Hepatocyte (in vitro differentiated cells): ENCODE measurements around the gene TCEA3. TPM values are rescaled to one million over a fixed set of nuclear protein-coding genes. Genes with fewer than 3 reads are reported as not detected.

ENCODE experiments used
- DNase-seq: peaks from one replicate; pipeline ENCODE4 v3.0.0-alpha.2; 2016; ENCODE audit warnings: low spot score
- H2AFZ ChIP-seq: fragments of 200-600 bp; sonication (generic); 2 replicates; pipeline ENCODE4 v1.6.0; 2016; ENCODE audit warnings: antibody characterized with exemption, mild to moderate bottlenecking
- H3K27ac ChIP-seq: fragments of 200-600 bp; sonication (generic); 2 replicates; pipeline ENCODE4 v1.5.1; 2016; ENCODE audit warnings: mild to moderate bottlenecking
- H3K27me3 ChIP-seq: fragments of 200-600 bp; sonication (generic); 2 replicates; pipeline ENCODE4 v1.6.1; 2016
- H3K36me3 ChIP-seq: fragments of 200-600 bp; sonication (generic); replicated peaks from 2 replicates; pipeline ENCODE4 v1.5.1; 2016; ENCODE audit warnings: low read depth; ENCODE audit not compliant: insufficient read depth
- H3K4me1 ChIP-seq: fragments of 200-600 bp; sonication (generic); 2 replicates; pipeline ENCODE4 v1.5.1; 2016; ENCODE audit warnings: mild to moderate bottlenecking, moderate library complexity; ENCODE audit not compliant: insufficient read depth
- H3K4me2 ChIP-seq: fragments of 200-600 bp; sonication (generic); 2 replicates; pipeline ENCODE4 v1.6.0; 2016
- H3K4me3 ChIP-seq: fragments of 200-600 bp; sonication (generic); 2 replicates; pipeline ENCODE4 v1.5.1; 2016; ENCODE audit warnings: mild to moderate bottlenecking
- H3K79me2 ChIP-seq: fragments of 200-600 bp; sonication (generic); 2 replicates; pipeline ENCODE4 v1.6.0; 2017; ENCODE audit warnings: mild to moderate bottlenecking
- H3K9me2 ChIP-seq: fragments of 200-600 bp; sonication (generic); replicated peaks from 2 replicates; pipeline ENCODE4 v1.6.0; 2017; ENCODE audit warnings: mild to moderate bottlenecking; ENCODE audit not compliant: insufficient read depth
- H3K9me3 ChIP-seq: fragments of 200-600 bp; sonication (generic); 2 replicates; pipeline ENCODE4 v1.5.1; 2016; ENCODE audit warnings: low read depth, mild to moderate bottlenecking
- H4K20me1 ChIP-seq: fragments of 200-600 bp; sonication (generic); 2 replicates; pipeline ENCODE4 v1.6.0; 2016; ENCODE audit warnings: mild to moderate bottlenecking; ENCODE audit not compliant: insufficient read depth, poor library complexity, severe bottlenecking
- CTCF ChIP-seq: fragments of 200-600 bp; sonication (generic); IDR thresholded peaks from 2 replicates; pipeline ENCODE4 v1.5.1; 2016; ENCODE audit warnings: antibody characterized with exemption, mild to moderate bottlenecking; ENCODE audit not compliant: poor library complexity
- EZH2 ChIP-seq: fragments of 200-600 bp; sonication (generic); IDR thresholded peaks from 2 replicates; pipeline ENCODE4 v1.6.1; 2016; ENCODE audit warnings: antibody characterized with exemption, mild to moderate bottlenecking, borderline replicate concordance
- EZH2phosphoT487 ChIP-seq: fragments of 200-600 bp; sonication (generic); IDR thresholded peaks from one replicate; pipeline ENCODE4 v1.6.1; 2018; ENCODE audit warnings: antibody characterized with exemption, mild to moderate bottlenecking, low read depth, moderate library complexity; ENCODE audit not compliant: unreplicated experiment, severe bottlenecking
- WGBS: methylation state at CpG from one replicate; pipeline ENCODE4 v1.1.6; 2016; ENCODE audit warnings: low lambda C conversion rate; ENCODE audit errors: missing lambda C conversion rate; 5-methylcytosine and 5-hydroxymethylcytosine counted together
- polyA plus RNA-seq: library from polyadenylated mRNA; unstranded; fragments of >200 nt; fragmentation: Nextera tagmentation; extraction: Ambion mirVana; gene quantifications from 2 replicates; pipeline ENCODE4 v1.2.1, GENCODE V29; 2016
- total RNA-seq: library from RNA; depleted of rRNA; stranded (reverse); fragments of >200 nt; gene quantifications from 2 replicates; pipeline ENCODE4 v1.2.3, GENCODE V29; 2014

The TCEA3 gene
- total and polyA plus RNA-seq, 2 experiments from 2014 or later = 30.2 to 31.2 TPM

- Histone ChIP-seq H3K4me1 (peaks cover 18% of the 10 kb centered on the region), H3K4me2 (peak overlapping the region; percentile 61), H3K79me2 (no peaks in the 10 kb centered on the region), H3K27me3 (no peaks in the 10 kb centered on the region), H3K9me3 (no peaks in the 10 kb centered on the region), H3K36me3 (no peaks in the 10 kb centered on the region), H2AFZ (no peak overlapping the region), H3K9me2 (no peaks in the 10 kb centered on the region), H4K20me1 (no peaks in the 10 kb centered on the region), H3K27ac (peak overlapping the region; percentile 60), H3K4me3 (no peak overlapping the region)
- TF ChIP-seq CTCF (no peak), EZH2 (no peak), EZH2phosphoT487 (no peak)
- no peak for DNase-seq
- WGBS = 88% methylated on average over 11 of the region's 11 CpGs
These were observed 22.1 kb downstream of the TCEA3 start for GRCh38 chr1:23402286-23403037.

- TF ChIP-seq CTCF (no peak), EZH2phosphoT487 (no peak)
- H3K4me1 ChIP-seq = peaks cover 18% of the 10 kb centered on the region
- H3K9me2 ChIP-seq = no peaks in the 10 kb centered on the region
- H4K20me1 ChIP-seq = no peaks in the 10 kb centered on the region
- no peaks in the 10 kb centered on the region for H3K27me3 ChIP-seq
- no peaks in the 10 kb centered on the region for H3K9me3 ChIP-seq
- H3K79me2 ChIP-seq = no peaks in the 10 kb centered on the region
- WGBS = 78% methylated on average over 6 of the region's 6 CpGs
- H3K4me2 ChIP-seq = no peak overlapping the region
- H3K27ac ChIP-seq = no peak overlapping the region
- H3K4me3 ChIP-seq = no peak overlapping the region
- no peak for DNase-seq
- no peaks in the 10 kb centered on the region for H3K36me3 ChIP-seq
- no peak overlapping the region for H2AFZ ChIP-seq
These were observed 23.2 kb downstream of the TCEA3 start for GRCh38 chr1:23401313-23401712.

DNA sequence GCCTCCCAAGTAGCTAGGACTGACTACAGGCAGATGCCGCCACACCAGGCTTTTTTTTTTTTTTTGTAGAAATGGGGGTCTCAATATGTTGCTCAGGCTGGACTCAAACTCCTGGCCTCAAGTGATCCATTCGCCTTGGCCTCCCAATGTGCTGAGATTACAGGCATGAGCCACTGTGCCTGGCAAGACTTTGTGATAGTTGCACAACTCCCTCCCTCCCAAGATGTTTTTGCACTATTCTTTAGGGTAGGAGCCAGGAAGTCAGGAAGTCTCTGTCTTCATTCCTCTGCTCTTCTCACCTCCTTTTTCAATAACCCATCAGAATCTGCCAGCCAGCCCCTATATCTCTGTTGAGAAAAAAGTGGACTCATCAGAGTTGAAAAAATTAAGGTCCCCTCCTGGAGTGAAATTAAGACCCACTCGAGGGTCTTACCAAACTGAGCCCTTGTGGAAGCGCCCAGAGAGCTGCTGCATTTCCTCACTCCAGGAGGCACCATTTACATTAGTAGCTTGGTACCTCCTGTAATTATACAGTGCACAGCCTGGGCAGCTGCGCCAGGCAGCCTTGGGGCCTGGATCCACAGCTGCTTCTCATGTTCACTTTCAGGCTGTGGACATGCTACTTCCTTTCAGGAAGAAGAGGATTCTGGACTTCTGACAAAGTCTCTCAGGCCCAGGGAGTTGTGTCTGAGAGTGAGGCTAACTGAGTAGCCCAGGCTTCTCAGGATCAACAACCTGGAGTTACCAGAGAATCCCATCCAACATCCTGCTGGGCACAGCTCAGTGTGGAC, 24.0 kb downstream of the TCEA3 start:
- TF ChIP-seq EZH2phosphoT487 (no peak), EZH2 (no peak), CTCF (no peak)
- H3K27me3 ChIP-seq = no peaks in the 10 kb centered on the region
- no peaks in the 10 kb centered on the region for H3K79me2 ChIP-seq
- H3K27ac ChIP-seq = no peak overlapping the region
- H4K20me1 ChIP-seq = no peaks in the 10 kb centered on the region
- no peak for DNase-seq
- peaks cover 18% of the 10 kb centered on the region for H3K4me1 ChIP-seq
- H3K36me3 ChIP-seq = no peaks in the 10 kb centered on the region
- H3K4me2 ChIP-seq = no peak overlapping the region
- H2AFZ ChIP-seq = no peak overlapping the region
- 93% methylated on average over 5 of the region's 5 CpGs for WGBS
- no peak overlapping the region for H3K4me3 ChIP-seq
- H3K9me2 ChIP-seq = no peaks in the 10 kb centered on the region
- H3K9me3 ChIP-seq = no peaks in the 10 kb centered on the region
